Measurements from ENCODE around the gene PRKCQ. TPM values are rescaled to one million over a fixed set of nuclear protein-coding genes. Genes with fewer than 3 reads are reported as not detected.
A peak's percentile ranks its signal among the peaks of the same experiment; 100 is the strongest.
"Not testable (repeated sequence)": the region's sequence is repeated elsewhere in the genome, so short reads cannot be mapped to it uniquely, and the experiment has no call there.

Gene PRKCQ
- total RNA-seq, 1 donor: not detected

DNA sequence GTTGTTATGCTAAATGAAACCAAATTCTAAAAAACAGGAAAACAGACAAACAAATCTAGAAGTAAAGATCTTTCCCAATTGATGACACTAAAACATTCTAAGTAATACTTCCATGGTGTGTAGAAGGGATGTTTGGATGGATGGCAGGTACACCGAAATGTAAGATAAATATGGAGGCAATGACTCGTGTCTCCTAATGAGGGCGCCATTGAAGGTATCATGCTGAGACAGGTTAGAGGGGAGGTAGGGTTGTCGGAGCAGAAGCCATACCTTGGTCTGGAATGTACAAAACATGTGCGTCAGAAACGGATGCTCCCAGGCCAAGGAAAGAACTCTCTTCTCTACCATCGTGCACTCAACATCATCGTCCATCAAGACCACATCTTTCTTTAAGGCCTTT, 101.4 kb downstream of the PRKCQ start:
- DNase-seq (ENCODE audit: low read depth): no peak
- TF ChIP-seq, protein P1, sequence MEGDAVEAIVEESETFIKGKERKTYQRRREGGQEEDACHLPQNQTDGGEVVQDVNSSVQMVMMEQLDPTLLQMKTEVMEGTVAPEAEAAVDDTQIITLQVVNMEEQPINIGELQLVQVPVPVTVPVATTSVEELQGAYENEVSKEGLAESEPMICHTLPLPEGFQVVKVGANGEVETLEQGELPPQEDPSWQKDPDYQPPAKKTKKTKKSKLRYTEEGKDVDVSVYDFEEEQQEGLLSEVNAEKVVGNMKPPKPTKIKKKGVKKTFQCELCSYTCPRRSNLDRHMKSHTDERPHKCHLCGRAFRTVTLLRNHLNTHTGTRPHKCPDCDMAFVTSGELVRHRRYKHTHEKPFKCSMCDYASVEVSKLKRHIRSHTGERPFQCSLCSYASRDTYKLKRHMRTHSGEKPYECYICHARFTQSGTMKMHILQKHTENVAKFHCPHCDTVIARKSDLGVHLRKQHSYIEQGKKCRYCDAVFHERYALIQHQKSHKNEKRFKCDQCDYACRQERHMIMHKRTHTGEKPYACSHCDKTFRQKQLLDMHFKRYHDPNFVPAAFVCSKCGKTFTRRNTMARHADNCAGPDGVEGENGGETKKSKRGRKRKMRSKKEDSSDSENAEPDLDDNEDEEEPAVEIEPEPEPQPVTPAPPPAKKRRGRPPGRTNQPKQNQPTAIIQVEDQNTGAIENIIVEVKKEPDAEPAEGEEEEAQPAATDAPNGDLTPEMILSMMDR (IDR thresholded peaks at IDR 0.05; ENCODE audit: insufficient read depth, low read length): no peak
- H3K4me3 ChIP-seq (ENCODE audit: low read depth, low read length): no peak overlapping the region

DNA sequence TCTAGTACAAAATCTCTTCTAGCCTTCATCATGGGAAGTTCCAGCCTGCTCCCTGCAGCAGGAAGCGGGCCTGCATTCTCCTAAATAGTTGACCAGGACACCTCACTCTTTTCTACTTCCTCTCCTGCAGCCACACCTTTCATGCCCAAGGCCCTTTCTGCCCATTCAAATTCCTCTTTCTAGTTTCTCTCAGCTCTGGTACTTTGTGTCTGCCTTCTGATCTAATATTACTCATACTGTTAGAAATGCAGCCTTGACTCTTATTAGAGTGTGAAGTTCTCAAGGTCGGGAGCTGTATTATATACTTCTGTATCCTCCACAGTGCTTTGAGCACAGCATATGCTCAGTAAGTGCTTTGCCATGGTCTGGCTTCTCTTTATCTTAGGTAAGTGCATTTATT, 103.1 kb downstream of the PRKCQ start:
- no peak for DNase-seq (ENCODE audit: low read depth)
- no peak overlapping the region for H3K4me3 ChIP-seq (ENCODE audit: low read depth, low read length)
- TF ChIP-seq, protein P1 (IDR thresholded peaks at IDR 0.05; ENCODE audit: insufficient read depth, low read length): no peak

DNA sequence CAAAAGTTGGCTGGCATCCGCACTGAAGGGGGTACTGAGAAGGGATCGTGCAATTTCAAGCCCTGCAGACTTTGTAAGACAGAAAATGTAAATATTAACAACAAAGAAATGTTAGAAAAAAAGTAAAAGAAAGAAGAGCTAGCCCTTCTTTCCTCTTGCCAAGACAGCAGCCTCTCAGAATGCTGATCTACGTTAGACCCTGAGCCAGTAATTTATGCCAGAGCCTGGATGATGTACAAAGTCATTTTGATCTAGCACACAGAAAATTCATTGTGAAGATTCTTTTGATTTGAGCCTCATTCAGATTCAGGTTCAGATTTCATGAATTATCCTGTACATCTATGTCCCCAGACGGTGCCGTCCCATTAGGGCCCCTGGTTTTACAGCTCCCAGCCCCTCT, 105.2 kb downstream of the PRKCQ start:
- no peak overlapping the region for H3K4me3 ChIP-seq (ENCODE audit: low read depth, low read length)
- no peak for DNase-seq (ENCODE audit: low read depth)
- TF ChIP-seq, protein P1 (IDR thresholded peaks at IDR 0.05; ENCODE audit: insufficient read depth, low read length): no peak

DNA sequence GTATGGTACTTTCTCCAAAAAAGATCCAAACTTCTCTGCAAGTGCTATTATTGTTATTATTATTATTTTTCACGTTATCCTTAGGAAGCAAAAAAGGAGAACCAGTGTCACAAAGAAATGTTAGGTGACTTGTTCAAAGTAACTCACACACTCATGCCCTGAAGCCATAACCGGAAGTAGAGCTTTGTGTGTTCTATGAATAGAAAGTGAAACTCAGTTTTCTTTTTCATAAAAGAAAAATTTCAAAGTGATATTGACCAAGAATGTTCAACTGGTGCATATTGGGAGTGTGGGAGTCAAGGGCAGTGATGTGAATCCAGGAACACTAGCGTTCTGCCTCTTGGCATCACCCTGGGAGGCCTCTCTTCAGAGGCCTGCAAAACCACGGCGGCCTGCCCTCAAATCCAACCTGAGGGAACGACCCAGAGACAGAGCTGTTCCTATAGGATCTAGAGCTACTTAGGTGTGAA, 106.1 kb downstream of the PRKCQ start:
- TF ChIP-seq, protein P1 (IDR thresholded peaks at IDR 0.05; ENCODE audit: insufficient read depth, low read length): no peak
- DNase-seq (ENCODE audit: low read depth): peak; percentile 5
- H3K4me3 ChIP-seq (ENCODE audit: low read depth, low read length): no peak overlapping the region

DNA sequence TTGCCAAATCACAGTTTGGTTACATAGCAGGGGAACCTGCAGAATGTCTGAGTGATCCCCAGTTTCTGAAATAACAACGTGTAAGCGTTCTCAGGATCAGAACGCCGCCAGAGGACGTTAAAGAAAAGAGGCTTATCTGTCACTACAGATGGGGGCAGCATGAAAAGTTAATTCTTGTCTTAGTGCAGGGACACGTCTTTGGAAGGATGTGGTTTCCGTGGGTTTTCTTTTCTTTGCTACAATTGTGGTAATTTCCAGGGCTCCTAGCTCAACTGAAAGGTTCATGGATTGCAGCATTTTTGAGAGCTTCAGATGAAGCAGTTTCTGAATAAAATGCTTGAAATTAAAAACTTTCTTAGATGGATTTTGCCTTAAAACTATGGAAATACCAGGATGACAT, 106.6 kb downstream of the PRKCQ start:
- DNase-seq (ENCODE audit: low read depth): no peak
- TF ChIP-seq, protein P1 (IDR thresholded peaks at IDR 0.05; ENCODE audit: insufficient read depth, low read length): no peak
- no peak overlapping the region for H3K4me3 ChIP-seq (ENCODE audit: low read depth, low read length)

DNA sequence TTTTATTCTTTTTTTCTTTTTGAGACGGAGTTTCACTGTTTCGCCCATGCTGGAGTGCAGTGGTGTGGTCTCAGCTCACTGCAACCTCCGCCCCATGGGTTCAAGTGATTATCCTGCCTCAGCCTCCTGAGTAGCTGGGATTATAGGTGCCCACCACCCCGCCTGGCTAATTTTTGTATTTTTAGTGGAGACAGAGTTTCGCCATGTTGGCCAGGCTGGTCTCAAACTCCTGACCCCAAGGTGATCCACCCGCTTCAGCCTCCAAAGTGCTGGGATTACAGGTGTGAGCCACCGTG, 107.4 kb downstream of the PRKCQ start:
- not testable (repeated sequence) for DNase-seq (ENCODE audit: low read depth); H3K4me3 ChIP-seq (ENCODE audit: low read depth, low read length)

DNA sequence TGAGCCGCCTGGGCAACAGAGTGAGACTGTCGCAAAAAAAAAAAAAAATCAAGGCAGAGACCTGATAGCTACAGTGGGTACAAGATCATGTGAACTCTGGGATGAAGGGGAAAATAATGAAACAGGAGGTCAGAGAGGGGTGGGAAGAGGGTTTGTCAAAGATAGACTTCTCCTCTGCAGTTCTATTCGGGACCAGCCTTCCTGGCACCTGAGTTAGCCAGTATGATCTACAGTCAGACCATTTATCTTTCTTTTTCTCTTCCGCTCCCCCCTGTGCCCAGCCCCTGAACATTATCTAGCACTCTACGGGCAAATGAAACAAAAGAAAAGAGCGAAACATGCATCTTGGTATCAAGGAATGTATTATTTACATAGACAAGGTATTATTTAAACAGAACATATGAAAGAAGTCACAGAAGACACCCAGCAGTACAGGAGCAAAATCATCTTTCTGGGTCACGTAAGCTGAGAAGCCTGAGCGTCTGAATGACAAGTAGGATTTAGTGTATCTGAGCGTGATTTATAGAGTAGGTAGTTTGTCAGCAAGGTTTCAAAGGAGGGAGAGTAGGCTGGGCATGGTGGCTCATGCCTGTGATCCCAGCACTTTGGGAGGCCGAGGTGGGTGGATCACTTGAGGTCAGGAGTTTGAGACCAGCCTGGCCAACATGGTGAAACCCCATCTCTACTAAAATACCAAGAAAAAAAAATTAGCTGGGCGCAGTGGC, 109.0 kb downstream of the PRKCQ start:
- DNase-seq (ENCODE audit: low read depth): no peak
- TF ChIP-seq, protein P1 (IDR thresholded peaks at IDR 0.05; ENCODE audit: insufficient read depth, low read length): no peak
- H3K4me3 ChIP-seq (ENCODE audit: low read depth, low read length): no peak overlapping the region

Measured in fibroblast of the aortic adventitia (primary cell).